Type B pancreatic cell (in vitro differentiated cells): Measurements from ENCODE around the gene MLX. TPM values are rescaled to one million over a fixed set of nuclear protein-coding genes. Genes with fewer than 3 reads are reported as not detected.

Source experiments
- DNase-seq: peaks from one replicate; pipeline ENCODE4 v3.0.0; 2021; ENCODE audit warnings: mixed read lengths; ENCODE audit not compliant: unreplicated experiment; ENCODE audit errors: extremely low spot score
- H3K27ac Mint-ChIP-seq: 2 replicates; pipeline ENCODE4 v1.8.0; 2021; ENCODE audit warnings: mild to moderate bottlenecking, mixed read lengths
- H3K27me3 Mint-ChIP-seq: 2 replicates; pipeline ENCODE4 v1.8.0; 2021; ENCODE audit warnings: mixed read lengths
- H3K36me3 Mint-ChIP-seq: 2 replicates; pipeline ENCODE4 v1.8.0; 2021; ENCODE audit warnings: mixed read lengths
- H3K4me1 Mint-ChIP-seq: one replicate; pipeline ENCODE4 v1.8.0; 2021; ENCODE audit warnings: mixed read lengths; ENCODE audit not compliant: unreplicated experiment
- H3K4me3 Mint-ChIP-seq: 2 replicates; pipeline ENCODE4 v1.8.0; 2021; ENCODE audit warnings: mild to moderate bottlenecking, mixed read lengths
- H3K9me3 Mint-ChIP-seq: 2 replicates; pipeline ENCODE4 v1.8.0; 2021; ENCODE audit warnings: mixed read lengths
- CTCF ChIP-seq: fragments of 200-600 bp; sonication (generic); conservative IDR thresholded peaks from 2 replicates; pipeline ENCODE4 v1.5.0; 2021; ENCODE audit warnings: antibody characterized with exemption, mild to moderate bottlenecking
- total RNA-seq: library from RNA; stranded (reverse); gene quantifications from 2 replicates; pipeline ENCODE4 v1.2.1, GENCODE V29; 2021; ENCODE audit warnings: low replicate concordance

The MLX gene
- total RNA-seq, 1 donor from 2014 or later = 32.3 TPM

GRCh38 chr17:42522798-42523278 is 44.1 kb upstream of the MLX start:
- Mint-ChIP-seq H3K36me3 (peaks cover 11% of the 10 kb centered on the region), H3K4me3 (peak overlapping the region; percentile 34), H3K9me3 (no peaks in the 10 kb centered on the region), H3K27me3 (no peaks in the 10 kb centered on the region), H3K4me1 (peaks cover 53% of the 10 kb centered on the region), H3K27ac (no peak overlapping the region)
- DNase-seq = no peak
- no peak for TF ChIP-seq CTCF

- H3K4me1 Mint-ChIP-seq = peaks cover 30% of the 10 kb centered on the region
- TF ChIP-seq CTCF = no peak
- no peak overlapping the region for H3K27ac Mint-ChIP-seq
Observed at GRCh38 chr17:42525221-42525620, 41.7 kb upstream of the MLX start.

GRCh38 chr17:42526031-42526444 is 40.9 kb upstream of the MLX start:
- Mint-ChIP-seq H3K4me1 (peaks cover 26% of the 10 kb centered on the region), H3K36me3 (peaks cover 11% of the 10 kb centered on the region), H3K27me3 (no peaks in the 10 kb centered on the region), H3K4me3 (no peak overlapping the region), H3K9me3 (no peaks in the 10 kb centered on the region), H3K27ac (no peak overlapping the region)
- DNase-seq = no peak
- TF ChIP-seq CTCF = no peak

More at GRCh38 chr17:42525221-42525620, 41.7 kb upstream of the MLX start:
- H3K27me3 Mint-ChIP-seq = no peaks in the 10 kb centered on the region
- H3K36me3 Mint-ChIP-seq = peaks cover 11% of the 10 kb centered on the region
- no peaks in the 10 kb centered on the region for H3K9me3 Mint-ChIP-seq
- DNase-seq = no peak
- H3K4me3 Mint-ChIP-seq = no peak overlapping the region

GRCh38 chr17:42527932-42528331 is 39.0 kb upstream of the MLX start:
- no peak for TF ChIP-seq CTCF
- Mint-ChIP-seq H3K9me3 (no peaks in the 10 kb centered on the region), H3K27me3 (no peaks in the 10 kb centered on the region), H3K36me3 (peaks cover 3% of the 10 kb centered on the region), H3K4me3 (no peak overlapping the region), H3K27ac (no peak overlapping the region), H3K4me1 (peaks cover 17% of the 10 kb centered on the region)
- no peak for DNase-seq

- peaks cover 17% of the 10 kb centered on the region for H3K4me1 Mint-ChIP-seq
- no peak overlapping the region for H3K27ac Mint-ChIP-seq
- no peak for DNase-seq
- H3K4me3 Mint-ChIP-seq = no peak overlapping the region
- H3K27me3 Mint-ChIP-seq = no peaks in the 10 kb centered on the region
- TF ChIP-seq CTCF = no peak
- H3K9me3 Mint-ChIP-seq = no peaks in the 10 kb centered on the region
- H3K36me3 Mint-ChIP-seq = peaks cover 3% of the 10 kb centered on the region
Observed at GRCh38 chr17:42529061-42529460, 37.8 kb upstream of the MLX start.
